ENCODE data around the gene OR5AP2.

DNA sequence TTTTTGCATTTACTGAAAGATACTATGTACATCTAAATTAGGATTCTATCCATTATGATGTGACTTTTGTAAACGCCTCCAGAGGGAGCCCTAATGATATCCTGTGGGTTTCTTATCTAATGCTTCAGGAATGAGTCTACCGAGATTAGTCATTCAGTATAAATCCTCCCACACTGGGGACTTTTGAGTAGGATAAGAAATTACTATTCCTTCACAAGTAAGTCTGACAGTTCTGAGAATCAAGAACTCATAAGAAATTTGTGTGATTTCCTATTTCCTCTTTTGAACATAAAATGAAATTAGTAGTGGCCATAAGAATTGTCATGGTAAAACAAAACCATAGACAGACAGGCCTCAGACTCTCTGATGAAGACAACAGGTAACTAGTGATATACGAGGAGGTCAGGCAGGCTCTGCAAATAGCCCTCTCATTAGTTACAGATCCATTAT lies 17.6 kb downstream of the OR5AP2 start:
- TF ChIP-seq BHLHE40 (IDR thresholded peaks at IDR 0.05; ENCODE audit: low read length) (no peak), EP300 (IDR thresholded peaks at IDR 0.05; ENCODE audit: low read length) (no peak), SIN3A (IDR thresholded peaks at IDR 0.05; ENCODE audit: borderline replicate concordance in 2 of 2, control insufficient read depth in 1 of 2, low read depth in 2 of 2, low read length in 2 of 2) (no peak), E2F4 (CRISPR knock-in tag; IDR thresholded peaks at IDR 0.05; ENCODE audit: low read depth) (no peak), STAT5B (CRISPR knock-in tag; IDR thresholded peaks at IDR 0.05) (no peak), PHF20 (IDR thresholded peaks at IDR 0.05; ENCODE audit: partially characterized antibody) (no peak), JUNB (CRISPR knock-in tag; conservative IDR thresholded peaks at IDR 0.05) (no peak), SP2 (IDR thresholded peaks at IDR 0.05; ENCODE audit: extremely low read depth, low read depth, low read length, poor library complexity, severe bottlenecking) (no peak), SRSF7 (optimal IDR thresholded peaks at IDR 0.05; ENCODE audit: low read depth, low read length) (no peak), SMC3 (conservative IDR thresholded peaks at IDR 0.05; ENCODE audit: insufficient read depth, low read depth, low read length) (no peak)
- TF ChIP-seq, protein P1, sequence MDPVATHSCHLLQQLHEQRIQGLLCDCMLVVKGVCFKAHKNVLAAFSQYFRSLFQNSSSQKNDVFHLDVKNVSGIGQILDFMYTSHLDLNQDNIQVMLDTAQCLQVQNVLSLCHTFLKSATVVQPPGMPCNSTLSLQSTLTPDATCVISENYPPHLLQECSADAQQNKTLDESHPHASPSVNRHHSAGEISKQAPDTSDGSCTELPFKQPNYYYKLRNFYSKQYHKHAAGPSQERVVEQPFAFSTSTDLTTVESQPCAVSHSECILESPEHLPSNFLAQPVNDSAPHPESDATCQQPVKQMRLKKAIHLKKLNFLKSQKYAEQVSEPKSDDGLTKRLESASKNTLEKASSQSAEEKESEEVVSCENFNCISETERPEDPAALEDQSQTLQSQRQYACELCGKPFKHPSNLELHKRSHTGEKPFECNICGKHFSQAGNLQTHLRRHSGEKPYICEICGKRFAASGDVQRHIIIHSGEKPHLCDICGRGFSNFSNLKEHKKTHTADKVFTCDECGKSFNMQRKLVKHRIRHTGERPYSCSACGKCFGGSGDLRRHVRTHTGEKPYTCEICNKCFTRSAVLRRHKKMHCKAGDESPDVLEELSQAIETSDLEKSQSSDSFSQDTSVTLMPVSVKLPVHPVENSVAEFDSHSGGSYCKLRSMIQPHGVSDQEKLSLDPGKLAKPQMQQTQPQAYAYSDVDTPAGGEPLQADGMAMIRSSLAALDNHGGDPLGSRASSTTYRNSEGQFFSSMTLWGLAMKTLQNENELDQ (CRISPR knock-in tag; IDR thresholded peaks at IDR 0.05; ENCODE audit: borderline replicate concordance) = no peak
- TF ChIP-seq, protein P2, sequence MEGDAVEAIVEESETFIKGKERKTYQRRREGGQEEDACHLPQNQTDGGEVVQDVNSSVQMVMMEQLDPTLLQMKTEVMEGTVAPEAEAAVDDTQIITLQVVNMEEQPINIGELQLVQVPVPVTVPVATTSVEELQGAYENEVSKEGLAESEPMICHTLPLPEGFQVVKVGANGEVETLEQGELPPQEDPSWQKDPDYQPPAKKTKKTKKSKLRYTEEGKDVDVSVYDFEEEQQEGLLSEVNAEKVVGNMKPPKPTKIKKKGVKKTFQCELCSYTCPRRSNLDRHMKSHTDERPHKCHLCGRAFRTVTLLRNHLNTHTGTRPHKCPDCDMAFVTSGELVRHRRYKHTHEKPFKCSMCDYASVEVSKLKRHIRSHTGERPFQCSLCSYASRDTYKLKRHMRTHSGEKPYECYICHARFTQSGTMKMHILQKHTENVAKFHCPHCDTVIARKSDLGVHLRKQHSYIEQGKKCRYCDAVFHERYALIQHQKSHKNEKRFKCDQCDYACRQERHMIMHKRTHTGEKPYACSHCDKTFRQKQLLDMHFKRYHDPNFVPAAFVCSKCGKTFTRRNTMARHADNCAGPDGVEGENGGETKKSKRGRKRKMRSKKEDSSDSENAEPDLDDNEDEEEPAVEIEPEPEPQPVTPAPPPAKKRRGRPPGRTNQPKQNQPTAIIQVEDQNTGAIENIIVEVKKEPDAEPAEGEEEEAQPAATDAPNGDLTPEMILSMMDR (IDR thresholded peaks at IDR 0.05 in 2 of 3, conservative IDR thresholded peaks at IDR 0.05 in 1 of 3; ENCODE audit: insufficient read depth in 2 of 3, low read depth in 1 of 3, low read length in 3 of 3) = peak in 1 of 3 experiments; percentile 27; a peak in 1 of 6 replicates
- TF ChIP-seq, protein P3, sequence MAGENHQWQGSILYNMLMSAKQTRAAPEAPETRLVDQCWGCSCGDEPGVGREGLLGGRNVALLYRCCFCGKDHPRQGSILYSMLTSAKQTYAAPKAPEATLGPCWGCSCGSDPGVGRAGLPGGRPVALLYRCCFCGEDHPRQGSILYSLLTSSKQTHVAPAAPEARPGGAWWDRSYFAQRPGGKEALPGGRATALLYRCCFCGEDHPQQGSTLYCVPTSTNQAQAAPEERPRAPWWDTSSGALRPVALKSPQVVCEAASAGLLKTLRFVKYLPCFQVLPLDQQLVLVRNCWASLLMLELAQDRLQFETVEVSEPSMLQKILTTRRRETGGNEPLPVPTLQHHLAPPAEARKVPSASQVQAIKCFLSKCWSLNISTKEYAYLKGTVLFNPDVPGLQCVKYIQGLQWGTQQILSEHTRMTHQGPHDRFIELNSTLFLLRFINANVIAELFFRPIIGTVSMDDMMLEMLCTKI (IDR thresholded peaks at IDR 0.05; ENCODE audit: partially characterized antibody) = no peak
- TF ChIP-seq, protein P4, sequence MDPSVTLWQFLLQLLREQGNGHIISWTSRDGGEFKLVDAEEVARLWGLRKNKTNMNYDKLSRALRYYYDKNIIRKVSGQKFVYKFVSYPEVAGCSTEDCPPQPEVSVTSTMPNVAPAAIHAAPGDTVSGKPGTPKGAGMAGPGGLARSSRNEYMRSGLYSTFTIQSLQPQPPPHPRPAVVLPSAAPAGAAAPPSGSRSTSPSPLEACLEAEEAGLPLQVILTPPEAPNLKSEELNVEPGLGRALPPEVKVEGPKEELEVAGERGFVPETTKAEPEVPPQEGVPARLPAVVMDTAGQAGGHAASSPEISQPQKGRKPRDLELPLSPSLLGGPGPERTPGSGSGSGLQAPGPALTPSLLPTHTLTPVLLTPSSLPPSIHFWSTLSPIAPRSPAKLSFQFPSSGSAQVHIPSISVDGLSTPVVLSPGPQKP (CRISPR knock-in tag; IDR thresholded peaks at IDR 0.05) = no peak

Data from K562 (cell line).